ENCODE measurements around the gene FRAT1.

FRAT1 gene

GRCh38 chr10:97349752-97350513, 30.9 kb downstream of the FRAT1 start:
- DNase-seq (ENCODE audit: low read depth) = no peak
- no peak for TF ChIP-seq CTCF (conservative IDR thresholded peaks at IDR 0.05; ENCODE audit: low read depth, low read length)
- H3K4me3 ChIP-seq (ENCODE audit: low read depth, low read length) = no peak overlapping the region

GRCh38 chr10:97353945-97354344, 34.9 kb downstream of the FRAT1 start:
- no peak for TF ChIP-seq CTCF (conservative IDR thresholded peaks at IDR 0.05; ENCODE audit: low read depth, low read length)
- no peak overlapping the region for H3K4me3 ChIP-seq (ENCODE audit: low read depth, low read length)
- no peak for DNase-seq (ENCODE audit: low read depth)

DNA sequence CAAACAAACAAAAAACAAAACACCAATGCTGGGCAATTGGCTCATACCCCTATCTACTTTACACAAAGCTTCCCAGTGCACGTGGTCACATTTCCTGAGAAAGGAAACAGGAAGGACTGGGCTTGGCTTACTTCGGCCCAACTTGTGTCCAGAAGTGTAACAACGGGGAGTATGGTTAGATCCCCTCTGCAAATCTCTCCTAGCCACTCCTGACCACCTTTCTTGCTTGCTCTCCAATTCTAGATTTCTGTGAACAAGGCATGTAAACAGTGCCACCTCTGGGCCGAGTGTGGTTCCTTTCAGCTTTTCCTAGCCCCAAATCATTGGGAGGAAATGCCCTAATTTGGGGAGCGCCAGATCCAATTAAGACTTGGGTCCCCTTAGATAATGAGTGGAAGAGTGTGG, 36.5 kb downstream of the FRAT1 start:
- no peak overlapping the region for H3K4me3 ChIP-seq (ENCODE audit: low read depth, low read length)
- peak; percentile 68 for TF ChIP-seq CTCF (conservative IDR thresholded peaks at IDR 0.05; ENCODE audit: low read depth, low read length)
- peak; percentile 56 for DNase-seq (ENCODE audit: low read depth)

DNA sequence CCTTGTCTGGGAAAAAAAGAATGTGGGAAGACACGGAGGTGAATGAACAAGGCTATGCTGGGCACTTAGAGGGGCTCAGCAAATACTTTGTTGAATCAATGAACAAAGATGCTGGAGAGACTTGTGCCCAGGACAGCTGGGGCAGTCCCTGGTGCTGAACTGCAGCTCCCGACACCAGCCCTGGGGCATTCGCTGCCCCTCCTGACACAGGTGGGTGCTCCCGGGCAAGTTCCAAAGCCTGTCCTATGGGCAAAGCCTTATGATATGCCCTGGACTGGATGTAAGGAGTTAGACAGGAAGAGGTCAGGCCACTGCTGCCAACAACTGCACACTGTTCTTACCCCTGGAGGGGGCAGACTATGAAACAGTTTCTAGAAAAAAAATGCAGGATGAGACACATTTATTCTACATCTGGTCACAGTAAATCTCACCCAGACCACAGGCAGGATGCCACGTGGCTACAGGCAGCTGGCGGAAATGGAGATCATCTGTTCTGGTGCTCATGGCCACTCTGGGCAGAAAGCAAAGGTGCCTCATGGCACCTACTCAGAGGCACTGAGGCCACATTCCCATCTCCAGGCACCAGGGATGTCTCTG, 37.3 kb downstream of the FRAT1 start:
- TF ChIP-seq CTCF (conservative IDR thresholded peaks at IDR 0.05; ENCODE audit: low read depth, low read length) = no peak
- H3K4me3 ChIP-seq (ENCODE audit: low read depth, low read length) = no peak overlapping the region
- DNase-seq (ENCODE audit: low read depth) = no peak

- no peak for DNase-seq (ENCODE audit: low read depth)
- no peak overlapping the region for H3K4me3 ChIP-seq (ENCODE audit: low read depth, low read length)
- TF ChIP-seq CTCF (conservative IDR thresholded peaks at IDR 0.05; ENCODE audit: low read depth, low read length) = no peak
Observed at GRCh38 chr10:97356918-97357317, 37.8 kb downstream of the FRAT1 start.

- no peak for DNase-seq (ENCODE audit: low read depth)
- no peak for TF ChIP-seq CTCF (conservative IDR thresholded peaks at IDR 0.05; ENCODE audit: low read depth, low read length)
- H3K4me3 ChIP-seq (ENCODE audit: low read depth, low read length) = no peak overlapping the region
Observed at GRCh38 chr10:97358349-97358748, 39.3 kb downstream of the FRAT1 start.

- H3K4me3 ChIP-seq (ENCODE audit: low read depth, low read length) = no peak overlapping the region
- TF ChIP-seq CTCF (conservative IDR thresholded peaks at IDR 0.05; ENCODE audit: low read depth, low read length) = no peak
- no peak for DNase-seq (ENCODE audit: low read depth)
Observed at GRCh38 chr10:97358781-97359180, 39.7 kb downstream of the FRAT1 start.

All from choroid plexus epithelial cell (primary cell).